ENCODE measurements around the gene CACNB3.
A peak's percentile ranks its signal among the peaks of the same experiment; 100 is the strongest.

CACNB3 gene

DNA sequence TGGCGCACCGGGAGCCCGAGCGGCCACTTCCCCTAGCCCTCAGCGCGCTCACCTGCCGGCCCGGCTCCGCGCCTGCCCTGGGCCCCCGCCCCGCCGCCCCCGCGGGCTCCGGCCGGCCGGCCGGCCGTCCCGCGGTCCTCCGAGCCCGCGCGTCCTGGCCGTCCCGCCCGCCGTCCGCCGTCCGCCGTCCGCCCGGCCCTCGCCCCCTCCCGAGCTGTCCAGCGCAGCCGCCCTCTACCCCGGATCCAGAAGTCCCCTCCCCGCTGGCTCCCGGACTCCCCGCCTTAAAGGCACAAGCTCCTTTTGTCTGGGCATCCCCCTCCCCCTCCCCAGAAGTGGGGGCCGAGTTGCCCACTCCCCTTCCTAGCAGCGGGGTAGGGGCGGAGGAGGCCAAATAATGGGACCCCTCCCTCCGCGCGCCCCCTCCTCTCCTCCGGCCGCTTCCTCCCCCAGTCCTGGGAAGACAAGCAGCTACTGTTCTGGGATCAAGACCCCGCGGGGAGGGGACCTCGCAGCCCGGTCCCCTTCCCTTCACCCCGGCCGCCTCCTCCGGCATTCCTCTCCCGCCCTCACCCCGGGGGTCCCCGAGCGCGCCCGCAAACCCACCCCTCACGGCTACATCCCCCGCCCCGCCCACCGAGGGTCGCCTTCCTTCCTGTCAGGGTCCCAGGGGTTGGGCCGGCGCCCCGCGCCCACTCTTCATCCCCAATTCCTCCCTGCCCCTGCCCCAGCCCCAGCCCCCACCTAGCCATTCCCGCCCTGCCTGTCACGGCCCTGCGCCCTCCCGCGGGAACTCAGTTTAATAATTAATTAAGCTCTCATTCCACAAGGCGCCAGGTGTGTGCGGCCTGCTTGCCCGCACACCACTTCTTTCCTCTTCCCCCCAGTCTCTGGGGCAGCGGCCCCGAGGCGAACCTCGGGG is 29.2 kb upstream of the CACNB3 start, which contains the start of gene ADCY6:
TSS of gene ADCY6 (minus strand) at position 236 of the 922 bp plus-strand sequence. CDS start 5,655 bp downstream, outside the sequence.
- DNase-seq = peak; percentile 19

- no peak for DNase-seq
Observed at GRCh38 chr12:48789858-48790326, 28.4 kb upstream of the CACNB3 start.

DNA sequence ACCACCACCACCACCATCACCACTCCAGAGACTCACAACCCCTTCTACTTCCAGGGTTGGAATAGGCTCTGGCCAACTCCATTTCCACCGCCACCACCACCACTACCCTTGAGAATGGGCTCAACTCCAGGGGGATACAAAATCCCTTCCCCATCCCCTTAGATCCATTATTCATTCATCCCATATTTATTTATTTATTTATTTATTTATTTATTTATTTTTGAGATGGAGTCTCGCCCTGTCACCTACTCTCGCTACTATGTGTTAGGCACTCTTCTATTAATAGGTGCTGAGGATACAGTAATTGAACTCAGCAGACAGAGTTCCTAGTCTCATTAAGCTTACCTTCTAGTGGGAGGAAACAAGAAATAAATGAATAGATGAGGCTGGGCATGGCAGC is 24.6 kb upstream of the CACNB3 start:
- no peak for DNase-seq

- no peak for DNase-seq
Observed at GRCh38 chr12:48794870-48795269, 23.4 kb upstream of the CACNB3 start.

GRCh38 chr12:48795550-48796455 is 22.5 kb upstream of the CACNB3 start:
- peak; percentile 43 for DNase-seq

DNA sequence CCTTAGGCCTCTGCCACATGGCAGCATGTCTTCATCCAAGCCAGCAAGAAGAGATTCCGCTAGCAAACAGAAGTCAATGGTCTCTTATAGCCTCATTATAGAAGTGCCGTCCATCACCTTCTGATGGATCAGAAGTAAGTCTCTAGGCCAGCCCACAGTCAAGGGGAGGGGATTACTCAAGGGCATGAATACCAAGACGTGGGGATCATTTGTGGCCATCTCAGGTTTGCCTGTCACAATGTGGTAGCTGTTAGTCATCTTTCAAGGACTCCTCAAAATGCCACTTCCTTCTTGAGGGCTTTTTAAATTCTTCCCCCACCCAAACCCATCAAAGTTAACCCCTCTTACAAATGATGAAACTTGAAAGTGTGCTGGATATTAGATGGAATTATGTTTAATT is 21.3 kb upstream of the CACNB3 start:
- DNase-seq = no peak

DNA sequence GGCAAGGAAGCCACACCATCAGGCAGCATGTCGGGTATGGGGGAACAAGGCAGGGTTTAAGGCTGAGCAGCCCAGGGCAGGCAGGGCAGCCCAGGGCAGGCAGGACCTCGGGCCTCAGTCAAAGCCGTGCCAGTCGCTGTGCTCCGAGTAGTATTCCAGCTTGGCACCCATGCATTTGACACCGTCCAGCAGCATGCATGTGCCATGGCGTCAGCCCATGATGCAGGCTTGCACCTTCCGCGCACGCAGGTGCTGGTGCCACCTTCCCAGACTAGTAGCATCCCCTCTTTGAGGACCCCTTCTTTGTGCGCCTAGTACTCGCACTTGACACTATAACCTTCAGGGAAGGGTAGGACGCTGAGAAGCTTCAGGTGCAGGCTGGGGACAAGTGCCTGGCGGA is 17.8 kb upstream of the CACNB3 start:
- no peak for DNase-seq

GRCh38 chr12:48800971-48801370 is 17.3 kb upstream of the CACNB3 start:
- DNase-seq = no peak

DNA sequence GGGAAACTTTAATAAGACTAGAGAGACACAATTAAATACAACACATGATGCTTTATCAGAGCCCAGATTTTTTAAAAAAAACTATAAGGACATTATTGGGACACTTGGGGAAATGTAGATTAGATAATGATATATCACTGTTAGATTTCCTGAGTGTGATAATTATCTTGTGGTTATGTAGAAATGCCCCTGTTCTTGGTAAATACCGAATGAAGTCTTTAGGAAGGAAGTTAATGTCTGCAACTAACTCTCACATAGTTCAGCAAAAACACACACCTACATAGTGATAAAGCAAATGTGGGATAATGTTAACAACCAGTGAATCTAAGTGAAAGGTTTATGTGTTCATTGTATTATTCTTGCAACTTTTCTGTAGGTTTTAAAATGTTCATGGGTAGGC is 14.6 kb upstream of the CACNB3 start:
- no peak for DNase-seq

DNA sequence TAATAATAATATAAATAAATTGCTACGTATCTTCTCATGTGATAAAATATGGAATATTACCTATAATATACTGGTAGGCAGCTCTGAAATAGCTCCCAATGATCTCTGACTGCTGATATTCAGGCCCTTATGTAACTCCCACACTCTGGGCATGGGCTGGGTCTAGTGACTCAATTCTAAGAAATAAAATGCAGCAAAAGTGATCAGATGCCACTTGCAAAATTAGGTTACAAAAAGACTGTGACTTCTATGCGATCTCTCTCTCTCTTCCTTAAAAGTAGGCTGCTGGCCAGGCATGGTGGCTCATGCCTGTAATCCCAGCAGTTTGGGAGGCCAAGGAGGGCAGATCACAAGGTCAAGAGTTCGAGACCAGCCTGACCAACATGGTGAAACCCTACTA is 10.3 kb upstream of the CACNB3 start:
- DNase-seq = no peak

DNA sequence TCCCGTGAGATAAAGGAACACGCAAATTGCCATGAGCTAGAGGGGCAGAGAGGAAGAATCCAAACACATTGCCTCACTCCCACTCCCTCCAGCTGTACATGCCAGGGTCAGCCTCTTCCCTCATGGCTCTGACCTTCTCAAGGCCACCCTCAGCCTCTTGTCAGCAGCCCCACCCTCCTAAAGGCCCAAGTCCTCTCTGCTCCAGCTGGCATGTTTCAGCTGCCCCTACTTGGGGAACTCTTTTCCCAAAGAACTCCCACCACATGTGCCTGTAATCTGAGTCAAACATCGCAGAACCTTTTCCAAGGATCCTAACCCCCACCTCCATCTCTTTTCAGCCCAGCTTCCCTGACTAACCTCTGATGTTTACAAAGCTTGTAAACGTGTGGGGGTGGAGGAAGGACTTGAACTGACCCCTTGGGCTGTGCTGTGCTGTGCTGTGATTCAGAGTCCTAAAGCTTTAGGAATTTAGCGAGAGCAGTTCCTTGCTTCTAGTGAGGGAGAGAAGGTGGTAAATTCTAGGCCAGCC is 7.3 kb upstream of the CACNB3 start:
- no peak for DNase-seq

- no peak for DNase-seq
Observed at GRCh38 chr12:48811437-48812090, 6.7 kb upstream of the CACNB3 start.

- no peak for DNase-seq
Observed at GRCh38 chr12:48812389-48812788, 5.9 kb upstream of the CACNB3 start.

DNA sequence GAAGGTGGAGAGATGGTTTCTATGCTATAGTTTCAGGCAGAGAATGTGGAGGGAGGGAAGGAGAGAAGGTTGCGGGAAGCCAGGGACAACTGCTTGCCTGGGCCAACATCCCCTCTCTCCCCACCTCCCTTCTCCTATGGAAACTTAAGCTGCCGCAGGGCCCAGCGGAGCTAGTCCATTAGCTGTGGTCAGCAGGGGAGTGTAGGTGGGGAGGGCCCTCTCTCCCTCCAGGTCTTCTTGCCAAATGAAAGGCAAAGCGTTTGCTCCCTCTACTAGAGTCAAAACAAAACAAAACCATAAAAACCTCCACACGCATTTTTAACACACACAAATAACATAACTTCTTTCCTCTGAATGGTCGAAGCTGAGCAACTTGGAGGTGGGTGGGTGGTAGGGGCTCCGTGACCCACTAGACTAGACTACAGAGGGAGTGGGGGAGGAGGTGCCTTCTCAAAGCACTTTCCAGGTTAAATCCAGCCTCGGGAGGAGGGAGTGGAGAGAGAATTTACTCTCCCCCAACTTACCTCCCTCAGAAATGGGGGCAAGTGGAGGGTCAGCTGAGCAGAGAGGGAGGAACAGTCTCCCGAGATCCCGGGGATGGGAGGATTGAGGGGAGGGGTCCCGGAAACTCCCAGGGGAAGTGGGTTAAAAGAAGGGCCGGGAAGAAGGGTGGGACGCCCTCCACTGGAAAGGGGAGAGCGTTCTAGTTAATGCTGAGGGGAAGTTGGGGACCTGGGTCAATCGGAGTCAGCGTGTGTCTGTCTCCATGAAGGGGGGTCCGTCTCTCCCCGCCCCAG is 4.6 kb upstream of the CACNB3 start:
- DNase-seq = no peak

GRCh38 chr12:48814262-48815125 is 3.8 kb upstream of the CACNB3 start:
- DNase-seq = peak; percentile 35

DNA sequence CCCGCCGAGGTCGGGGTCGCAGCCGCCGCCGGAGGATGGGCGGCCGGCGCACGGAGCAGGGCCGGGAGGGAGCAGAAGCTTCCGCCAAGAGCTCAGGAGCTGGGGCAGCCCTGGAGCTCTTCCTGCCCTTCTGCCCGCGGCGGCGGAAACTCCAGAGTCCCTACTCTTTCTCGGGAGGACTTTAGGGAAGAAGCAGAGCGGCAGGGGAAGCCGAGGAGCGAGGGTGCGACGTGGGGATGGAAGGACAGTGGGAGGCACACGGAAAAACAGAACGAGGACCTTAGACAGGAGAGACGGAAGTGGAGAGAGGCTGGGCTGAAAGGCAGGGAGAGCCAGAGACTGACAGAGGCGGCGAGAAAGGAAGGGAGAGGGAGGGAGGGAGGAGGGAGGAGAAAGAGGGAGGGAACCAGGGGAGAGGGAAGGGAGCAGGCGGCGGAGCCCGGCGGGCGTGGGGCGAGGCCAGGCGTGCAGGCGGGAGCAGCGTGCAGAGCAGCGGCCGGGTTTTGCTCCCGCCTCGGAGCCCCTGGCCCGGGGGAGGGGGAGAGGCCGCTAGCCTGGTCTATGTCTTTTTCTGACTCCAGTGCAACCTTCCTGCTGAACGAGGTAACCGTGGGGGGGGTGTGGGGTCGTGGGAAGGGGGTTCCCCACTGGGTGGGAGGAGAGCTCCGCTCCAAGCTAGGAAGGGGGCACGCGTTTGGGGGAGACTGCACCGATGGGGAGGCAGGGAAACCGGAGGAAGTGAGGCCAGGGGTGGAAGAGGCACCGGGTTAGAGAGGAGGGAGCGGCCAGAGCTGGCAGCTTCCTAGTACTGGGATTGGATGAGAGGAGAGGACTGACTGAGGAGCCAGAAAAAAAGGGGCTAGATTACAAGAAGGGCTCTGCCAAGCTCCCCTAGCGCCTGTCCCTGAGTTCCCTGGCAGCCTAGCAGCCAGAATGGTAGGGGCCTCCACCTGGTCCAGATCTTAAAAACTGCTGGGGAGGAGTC is 2.9 kb upstream of the CACNB3 start:
- peak; percentile 49 for DNase-seq

GRCh38 chr12:48816143-48816854 is 2.0 kb upstream of the CACNB3 start:
- no peak for DNase-seq

DNA sequence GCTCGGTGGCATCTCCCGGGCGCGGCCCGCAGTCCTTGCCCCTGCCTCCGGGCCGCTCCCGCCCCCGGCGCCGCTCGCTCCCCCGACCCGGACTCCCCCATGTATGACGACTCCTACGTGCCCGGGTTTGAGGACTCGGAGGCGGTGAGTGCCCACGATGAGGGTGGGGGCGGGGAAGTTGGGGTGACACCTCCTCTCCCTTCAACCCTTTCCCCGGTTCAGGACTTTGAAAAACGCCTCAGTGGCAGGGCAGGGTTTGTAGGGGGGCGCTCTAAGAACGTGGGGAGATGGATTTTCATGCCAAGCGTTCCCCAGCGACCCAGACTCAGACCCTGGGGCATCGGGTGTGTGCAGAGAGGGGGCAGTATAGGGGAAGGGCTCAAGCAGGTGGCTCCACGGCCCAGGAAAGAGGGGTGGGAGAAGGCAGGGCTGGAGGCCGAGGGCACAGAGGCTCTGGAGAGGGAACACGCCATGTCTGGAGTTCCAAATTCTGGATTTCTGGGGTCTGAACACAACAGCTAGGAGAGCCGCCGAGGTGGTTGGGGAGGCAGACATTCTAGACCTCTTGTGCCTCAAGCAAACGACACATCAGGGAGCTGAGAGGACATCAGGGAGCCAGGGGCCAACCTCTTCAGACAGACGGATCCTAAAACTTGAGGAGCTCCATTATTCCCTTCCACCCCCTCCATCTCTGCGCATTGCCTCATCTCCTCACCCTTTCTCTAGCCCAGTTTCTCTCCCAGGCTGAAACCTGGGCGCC is 715 bp downstream of the CACNB3 start:
- no peak for DNase-seq
